Large intestine (tissue), 3 donors: ENCODE data around the gene ZNF814. TPM values are rescaled to one million over a fixed set of nuclear protein-coding genes. Genes with fewer than 3 reads are reported as not detected.
"Not testable (repeated sequence)": the region's sequence is repeated elsewhere in the genome, so short reads cannot be mapped to it uniquely, and the experiment has no call there.

Experiments
- DNase-seq, 2 donors: peaks; one replicate each; pipeline versions ENCODE4 v3.0.0 to v3.0.0-alpha.2; 2013
- H3K27ac ChIP-seq: one replicate; pipeline ENCODE4 v1.5.1; 2013; ENCODE audit warnings: low read length
- H3K27me3 ChIP-seq: 2 replicates; pipeline ENCODE4 v1.6.1; 2013; ENCODE audit warnings: low read length; ENCODE audit not compliant: control insufficient read depth, insufficient read depth
- H3K36me3 ChIP-seq: 2 replicates; pipeline ENCODE4 v1.6.1; 2013; ENCODE audit warnings: low read length; ENCODE audit not compliant: control insufficient read depth, insufficient read depth
- H3K4me1 ChIP-seq: one replicate; pipeline ENCODE4 v1.6.1; 2013; ENCODE audit warnings: low read length; ENCODE audit not compliant: control insufficient read depth, insufficient read depth
- H3K4me3 ChIP-seq: one replicate; pipeline ENCODE4 v1.5.1; 2013; ENCODE audit warnings: low read length
- H3K9me3 ChIP-seq: one replicate; pipeline ENCODE4 v1.6.1; 2013; ENCODE audit warnings: mild to moderate bottlenecking, low read depth, low read length, moderate library complexity; ENCODE audit not compliant: control insufficient read depth
- WGBS: methylation state at CpG from one replicate; pipeline ENCODE4 v1.1.5; 2013; ENCODE audit warnings: low lambda C conversion rate; ENCODE audit not compliant: insufficient coverage; 5-methylcytosine and 5-hydroxymethylcytosine counted together
- polyA plus RNA-seq: library from polyadenylated mRNA; unstranded; fragments of 120-200 nt; gene quantifications from one replicate; pipeline ENCODE4 v1.2.1, GENCODE V29; 2013

Gene ZNF814
- polyA plus RNA-seq, 1 donor, result 54.3 TPM

GRCh38 chr19:57812226-57812625 is 76.6 kb downstream of the ZNF814 start:
- Histone ChIP-seq H3K9me3 (no peaks in the 10 kb centered on the region), H3K36me3 (peaks cover 36% of the 10 kb centered on the region), H3K27ac (peak overlapping the region; percentile 70), H3K27me3 (no peaks in the 10 kb centered on the region), H3K4me1 (peaks cover 39% of the 10 kb centered on the region), H3K4me3 (peak overlapping the region; percentile 81)
- no peak for DNase-seq
- WGBS, result 71% methylated on average over 1 of the region's 3 CpGs

GRCh38 chr19:57810410-57811295 is 78.2 kb downstream of the ZNF814 start:
- H3K9me3 ChIP-seq, H3K27me3 ChIP-seq, H3K4me3 ChIP-seq: not testable (repeated sequence)
- peak overlapping the region; percentile 70 for H3K27ac ChIP-seq
- DNase-seq, result peak; percentile 58 to 89
- H3K36me3 ChIP-seq, result peaks cover 47% of the 10 kb centered on the region
- peaks cover 39% of the 10 kb centered on the region for H3K4me1 ChIP-seq
- WGBS, result no CpG with 5 or more reads among the region's 17 CpGs

- no peaks in the 10 kb centered on the region for H3K9me3 ChIP-seq
- no peak overlapping the region for H3K4me3 ChIP-seq
- H3K36me3 ChIP-seq, result peaks cover 42% of the 10 kb centered on the region
- WGBS, result no CpG with 5 or more reads among the region's 2 CpGs
- H3K4me1 ChIP-seq, result peaks cover 32% of the 10 kb centered on the region
- no peak overlapping the region for H3K27ac ChIP-seq
- DNase-seq, result no peak
- no peaks in the 10 kb centered on the region for H3K27me3 ChIP-seq
Measured at GRCh38 chr19:57807541-57807940, 81.3 kb downstream of the ZNF814 start.

GRCh38 chr19:57803594-57804325 is 85.1 kb downstream of the ZNF814 start:
- Histone ChIP-seq H3K9me3 (no peaks in the 10 kb centered on the region), H3K27me3 (no peaks in the 10 kb centered on the region), H3K36me3 (peaks cover 37% of the 10 kb centered on the region), H3K4me3 (peak overlapping the region; percentile 61), H3K4me1 (peaks cover 18% of the 10 kb centered on the region), H3K27ac (peak overlapping the region; percentile 83)
- WGBS, result 1% methylated on average over 11 of the region's 19 CpGs
- peak in 1 of 2 donors; percentile 66 for DNase-seq

- Histone ChIP-seq H3K27me3 (no peaks in the 10 kb centered on the region), H3K9me3 (no peaks in the 10 kb centered on the region), H3K4me3 (peak overlapping the region; percentile 61), H3K4me1 (peaks cover 15% of the 10 kb centered on the region), H3K27ac (peak overlapping the region; percentile 83), H3K36me3 (peaks cover 33% of the 10 kb centered on the region)
- 4% methylated on average over 5 of the region's 6 CpGs for WGBS
- no peak for DNase-seq
Measured at GRCh38 chr19:57803265-57803593, 85.6 kb downstream of the ZNF814 start.

GRCh38 chr19:57802269-57802668 is 86.6 kb downstream of the ZNF814 start:
- no peak overlapping the region for H3K27ac ChIP-seq
- no CpG with 5 or more reads among the region's 4 CpGs for WGBS

GRCh38 chr19:57800696-57801095 is 88.1 kb downstream of the ZNF814 start:
- WGBS, result 100% methylated on average over 1 of the region's 5 CpGs
- Histone ChIP-seq H3K36me3 (peaks cover 23% of the 10 kb centered on the region), H3K9me3 (no peaks in the 10 kb centered on the region), H3K27ac (no peak overlapping the region), H3K4me1 (peaks cover 10% of the 10 kb centered on the region), H3K27me3 (no peaks in the 10 kb centered on the region), H3K4me3 (no peak overlapping the region)
- no peak for DNase-seq

More at GRCh38 chr19:57802269-57802668, 86.6 kb downstream of the ZNF814 start:
- peaks cover 13% of the 10 kb centered on the region for H3K4me1 ChIP-seq
- no peaks in the 10 kb centered on the region for H3K9me3 ChIP-seq
- no peak overlapping the region for H3K4me3 ChIP-seq
- peaks cover 23% of the 10 kb centered on the region for H3K36me3 ChIP-seq
- DNase-seq, result no peak
- no peaks in the 10 kb centered on the region for H3K27me3 ChIP-seq

Other genes starting within 250 kb of the ZNF814 start
- gene ZSCAN4, start 220.1 kb downstream of the ZNF814 start, polyA plus RNA-seq, result 0.25 TPM
- 11.3 TPM for gene ZNF551, start 207.1 kb downstream of the ZNF814 start, polyA plus RNA-seq
- 20.3 TPM for gene ZNF154, start 179.8 kb downstream of the ZNF814 start, polyA plus RNA-seq
- 15.9 TPM for gene ZNF671, start 161.4 kb downstream of the ZNF814 start, polyA plus RNA-seq
- gene ZNF776, start 142.2 kb downstream of the ZNF814 start, polyA plus RNA-seq, result 21.3 TPM
- 18.6 TPM for gene ZNF586, start 119.4 kb downstream of the ZNF814 start, polyA plus RNA-seq
- 40.9 TPM for gene ZNF552, start 74.1 kb downstream of the ZNF814 start, polyA plus RNA-seq
- gene ZNF587B, start 58.7 kb downstream of the ZNF814 start, polyA plus RNA-seq, result 21.3 TPM
- gene ZNF587, start 39.2 kb downstream of the ZNF814 start, polyA plus RNA-seq, result 61.1 TPM
- 34.8 TPM for gene ZNF417, start 27.6 kb upstream of the ZNF814 start, polyA plus RNA-seq
- gene ZNF418, start 46.4 kb upstream of the ZNF814 start, polyA plus RNA-seq, result 16.5 TPM
- gene ZNF256, start 58.7 kb upstream of the ZNF814 start, polyA plus RNA-seq, result 7.7 TPM
- 1.2 TPM for gene C19orf18, start 85.5 kb upstream of the ZNF814 start, polyA plus RNA-seq
- 18.5 TPM for gene ZNF606, start 113.8 kb upstream of the ZNF814 start, polyA plus RNA-seq
- 0.73 TPM for gene ZSCAN1, start 145.0 kb upstream of the ZNF814 start, polyA plus RNA-seq
- 8.2 TPM for gene ZNF135, start 170.2 kb upstream of the ZNF814 start, polyA plus RNA-seq
- 67.9 TPM for gene ZSCAN18, start 209.2 kb upstream of the ZNF814 start, polyA plus RNA-seq